Measurements from ENCODE around the gene GNB1L.
A peak's percentile ranks its signal among the peaks of the same experiment; 100 is the strongest.
"Not testable (repeated sequence)": the region's sequence is repeated elsewhere in the genome, so short reads cannot be mapped to it uniquely, and the experiment has no call there.

Gene GNB1L

GRCh38 chr22:19843857-19844376 is 10.8 kb downstream of the GNB1L start:
- DNase-seq (ENCODE audit: low spot score): no peak

- DNase-seq (ENCODE audit: low spot score): no peak
Observed at GRCh38 chr22:19843107-19843856, 11.4 kb downstream of the GNB1L start.

- DNase-seq (ENCODE audit: low spot score): no peak
Observed at GRCh38 chr22:19842393-19843106, 12.1 kb downstream of the GNB1L start.

GRCh38 chr22:19841641-19842392 is 12.9 kb downstream of the GNB1L start:
- DNase-seq (ENCODE audit: low spot score): no peak

- no peak for DNase-seq (ENCODE audit: low spot score)
Observed at GRCh38 chr22:19840955-19841640, 13.6 kb downstream of the GNB1L start.

GRCh38 chr22:19840059-19840458 is 14.6 kb downstream of the GNB1L start:
- no peak for DNase-seq (ENCODE audit: low spot score)

- DNase-seq (ENCODE audit: low spot score): no peak
Observed at GRCh38 chr22:19837915-19838314, 16.8 kb downstream of the GNB1L start.

GRCh38 chr22:19836512-19836911 is 18.2 kb downstream of the GNB1L start:
- DNase-seq (ENCODE audit: low spot score): no peak

GRCh38 chr22:19834599-19834998 is 20.1 kb downstream of the GNB1L start:
- no peak for DNase-seq (ENCODE audit: low spot score)

- not testable (repeated sequence) for DNase-seq (ENCODE audit: low spot score)
Observed at GRCh38 chr22:19833327-19833726, 21.3 kb downstream of the GNB1L start.

- DNase-seq (ENCODE audit: low spot score): peak; percentile 25
Observed at GRCh38 chr22:19832476-19833108, 22.1 kb downstream of the GNB1L start.

GRCh38 chr22:19831979-19832378 is 22.7 kb downstream of the GNB1L start:
- DNase-seq (ENCODE audit: low spot score): not testable (repeated sequence)

- DNase-seq (ENCODE audit: low spot score): no peak
Observed at GRCh38 chr22:19831016-19831415, 23.7 kb downstream of the GNB1L start.

- no peak for DNase-seq (ENCODE audit: low spot score)
Observed at GRCh38 chr22:19828035-19828401, 26.7 kb downstream of the GNB1L start.

- no peak for DNase-seq (ENCODE audit: low spot score)
Observed at GRCh38 chr22:19827341-19828034, 27.2 kb downstream of the GNB1L start.

GRCh38 chr22:19826619-19826950 is 28.1 kb downstream of the GNB1L start:
- no peak for DNase-seq (ENCODE audit: low spot score)

GRCh38 chr22:19825904-19826618 is 28.6 kb downstream of the GNB1L start:
- DNase-seq (ENCODE audit: low spot score): no peak

- DNase-seq (ENCODE audit: low spot score): peak; percentile 3
Observed at GRCh38 chr22:19824926-19825339, 29.7 kb downstream of the GNB1L start.

- DNase-seq (ENCODE audit: low spot score): peak; percentile 2
Observed at GRCh38 chr22:19824212-19824925, 30.3 kb downstream of the GNB1L start.

GRCh38 chr22:19823902-19824211 is 30.8 kb downstream of the GNB1L start:
- no peak for DNase-seq (ENCODE audit: low spot score)
